HG03457 (cell line): Measurements from ENCODE around the gene DIP2C.
"Not testable (repeated sequence)": the region's sequence is repeated elsewhere in the genome, so short reads cannot be mapped to it uniquely, and the experiment has no call there.

Experiments
- ATAC-seq: cut with Tn5 transposase; IDR thresholded peaks from one replicate; pipeline ENCODE4 v1.9.1; 2021; ENCODE audit warnings: moderate number of reproducible peaks; ENCODE audit not compliant: unreplicated experiment

Gene DIP2C

GRCh38 chr10:700183-700582 is 10.7 kb upstream of the DIP2C start:
- not testable (repeated sequence) for ATAC-seq

DNA sequence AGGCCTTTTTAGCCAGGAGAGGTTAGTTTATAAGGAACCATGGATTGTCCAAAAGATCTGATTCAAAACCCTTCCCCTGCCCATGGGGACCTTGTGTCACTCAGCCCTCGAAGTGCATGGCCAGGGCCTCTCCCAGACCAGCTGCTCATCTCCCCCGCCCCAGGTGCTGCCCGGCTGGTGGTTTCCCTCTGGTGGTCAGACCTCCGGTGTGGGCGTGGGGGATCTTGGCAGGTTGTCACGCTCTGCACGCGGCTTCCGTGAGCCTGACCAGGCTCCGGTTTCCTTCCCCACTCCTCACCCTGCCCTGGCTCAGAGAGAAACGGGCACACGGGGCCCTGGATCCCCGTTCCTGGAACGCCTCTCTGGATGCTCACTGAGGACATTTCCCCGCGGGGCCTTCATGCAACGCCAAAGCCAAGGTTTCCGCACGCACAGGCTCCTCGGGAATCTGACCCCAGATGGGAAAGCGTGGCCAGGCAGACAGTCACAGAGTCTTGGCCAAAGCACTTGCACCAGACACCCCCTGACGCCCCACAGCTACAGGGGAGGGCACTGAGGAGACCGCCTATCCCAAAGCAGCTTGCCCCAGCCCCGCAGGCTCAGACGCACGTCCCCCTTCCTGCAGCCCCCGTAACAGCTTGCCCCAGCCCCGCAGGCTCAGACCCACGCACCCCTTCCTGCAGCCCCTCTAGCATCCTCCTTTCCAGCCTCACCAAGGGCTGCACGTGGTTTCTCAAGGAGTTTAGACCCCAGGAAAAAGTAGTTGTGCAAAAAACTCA is 7.8 kb upstream of the DIP2C start:
- no peak for ATAC-seq

GRCh38 chr10:695396-695795 is 5.9 kb upstream of the DIP2C start:
- no peak for ATAC-seq

- ATAC-seq: no peak
Measured at GRCh38 chr10:693506-693905, 4.0 kb upstream of the DIP2C start.

- ATAC-seq: no peak
Measured at GRCh38 chr10:692682-693351, 3.3 kb upstream of the DIP2C start.

- ATAC-seq: no peak
Measured at GRCh38 chr10:691216-691615, 1.7 kb upstream of the DIP2C start.

- ATAC-seq: no peak
Measured at GRCh38 chr10:690372-691161, 1.1 kb upstream of the DIP2C start.

GRCh38 chr10:689121-689451 is 382 bp downstream of the DIP2C start:
- ATAC-seq: no peak

GRCh38 chr10:688312-689120 is 952 bp downstream of the DIP2C start:
- no peak for ATAC-seq

- no peak for ATAC-seq
Measured at GRCh38 chr10:687583-688311, 1.7 kb downstream of the DIP2C start.

DNA sequence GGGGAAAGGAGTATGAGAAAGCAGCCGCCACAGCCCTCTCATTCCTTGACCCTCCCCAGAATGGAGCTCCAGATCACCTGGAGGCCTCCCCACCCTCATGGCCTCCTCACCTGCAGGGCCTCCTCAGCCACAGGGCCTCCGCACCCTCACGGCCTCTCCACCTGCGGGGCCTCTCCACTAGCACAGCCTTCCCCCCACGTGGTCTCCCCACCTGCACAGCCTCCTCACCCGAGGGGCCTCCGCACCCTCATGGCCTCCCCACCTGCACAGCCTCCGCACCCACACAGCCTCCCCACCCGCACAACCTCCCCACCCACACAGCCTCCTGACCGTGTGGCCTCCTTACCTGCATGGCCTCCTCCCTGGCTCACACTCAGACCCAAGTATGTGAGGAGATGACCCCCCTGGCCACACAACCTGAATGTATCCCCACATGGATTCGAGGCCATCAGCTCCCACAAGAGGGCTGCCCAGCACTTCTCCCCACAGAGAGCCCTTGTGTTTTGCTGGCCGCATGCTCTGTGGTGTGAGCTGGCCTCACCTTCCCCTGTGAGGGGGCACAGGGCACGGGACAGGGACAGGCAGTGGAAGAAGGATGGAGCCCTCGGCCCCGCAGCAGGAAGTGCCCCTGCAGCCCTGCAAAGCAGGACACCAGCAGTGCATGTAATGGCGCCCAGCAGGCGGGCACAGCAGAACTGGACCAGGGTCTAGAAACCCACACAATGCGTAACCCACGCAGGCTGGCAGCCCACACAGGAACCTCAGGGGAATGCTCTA is 3.1 kb downstream of the DIP2C start:
- no peak for ATAC-seq

GRCh38 chr10:685613-686012 is 3.9 kb downstream of the DIP2C start:
- no peak for ATAC-seq

DNA sequence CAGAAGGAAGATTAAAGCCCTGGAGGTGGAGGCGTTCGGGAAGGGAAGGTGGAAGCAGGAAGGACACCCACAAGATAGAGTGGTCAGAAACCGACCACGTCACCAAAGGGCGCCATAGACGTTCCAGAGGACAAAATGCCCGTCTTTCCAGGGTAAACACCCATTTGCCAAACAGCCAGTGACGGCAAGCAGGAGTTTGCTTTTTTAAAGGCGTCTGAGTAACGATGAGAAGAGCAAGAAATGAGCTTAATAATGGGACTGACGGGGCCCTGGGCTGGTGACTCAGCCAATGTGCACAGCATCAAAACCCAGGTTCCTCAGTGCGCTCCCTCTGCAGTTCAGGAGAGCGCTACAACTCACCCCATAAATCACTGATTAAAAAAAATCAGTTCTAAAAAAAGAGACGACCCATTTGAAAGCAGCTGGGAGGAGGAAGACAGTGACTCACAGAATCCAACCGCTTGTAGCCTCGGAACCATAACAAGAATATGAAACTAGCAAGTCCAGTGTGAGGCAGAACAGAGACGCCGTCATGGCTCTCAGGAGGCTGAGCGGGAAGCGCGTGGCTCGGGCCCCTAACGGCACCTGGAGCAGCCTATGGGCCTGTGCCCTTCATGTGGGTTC is 5.9 kb downstream of the DIP2C start:
- no peak for ATAC-seq

DNA sequence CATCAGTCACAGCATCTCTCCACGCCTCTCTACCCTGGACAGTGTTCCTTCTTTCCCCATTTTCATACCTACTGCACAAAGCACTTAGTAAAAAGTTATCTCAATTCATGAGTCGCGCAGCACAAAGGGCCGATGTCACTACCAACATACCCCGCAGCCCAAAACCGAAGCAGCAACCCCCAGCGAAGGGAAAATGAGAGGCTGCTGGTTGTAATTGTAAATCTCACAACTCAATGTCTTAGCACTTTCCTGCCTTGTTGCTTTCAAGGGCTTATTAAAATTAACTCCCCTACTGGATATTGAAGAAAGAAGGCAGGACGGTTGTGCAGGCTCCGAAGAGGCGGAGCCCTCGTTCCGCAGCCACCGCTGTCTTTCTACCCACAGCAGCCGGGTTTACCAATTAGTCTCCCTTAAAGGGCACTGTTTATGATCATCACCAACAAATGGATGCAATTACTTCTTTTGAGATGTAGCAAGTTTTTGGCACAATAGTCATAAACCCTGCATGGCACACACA is 6.5 kb downstream of the DIP2C start:
- no peak for ATAC-seq

- ATAC-seq: no peak
Measured at GRCh38 chr10:681670-682318, 7.7 kb downstream of the DIP2C start.

DNA sequence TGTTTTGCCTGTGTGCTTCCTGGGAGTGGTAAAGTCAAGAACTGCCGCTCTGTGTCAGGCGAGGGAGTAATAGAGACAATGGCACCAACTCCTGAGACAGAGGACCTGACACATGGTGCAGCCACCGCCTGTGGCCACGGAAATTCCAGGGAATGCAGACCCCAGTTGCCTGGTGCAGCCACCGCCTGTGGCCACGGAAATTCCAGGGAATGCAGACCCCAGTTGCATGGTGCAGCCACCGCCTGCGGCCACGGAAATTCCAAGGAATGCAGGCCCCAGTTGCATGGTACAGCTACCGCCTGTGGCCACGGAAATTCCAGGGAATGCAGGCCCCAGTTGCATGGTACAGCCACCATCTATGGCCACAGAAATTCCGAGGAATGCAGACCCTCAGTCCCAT is 8.7 kb downstream of the DIP2C start:
- no peak for ATAC-seq

DNA sequence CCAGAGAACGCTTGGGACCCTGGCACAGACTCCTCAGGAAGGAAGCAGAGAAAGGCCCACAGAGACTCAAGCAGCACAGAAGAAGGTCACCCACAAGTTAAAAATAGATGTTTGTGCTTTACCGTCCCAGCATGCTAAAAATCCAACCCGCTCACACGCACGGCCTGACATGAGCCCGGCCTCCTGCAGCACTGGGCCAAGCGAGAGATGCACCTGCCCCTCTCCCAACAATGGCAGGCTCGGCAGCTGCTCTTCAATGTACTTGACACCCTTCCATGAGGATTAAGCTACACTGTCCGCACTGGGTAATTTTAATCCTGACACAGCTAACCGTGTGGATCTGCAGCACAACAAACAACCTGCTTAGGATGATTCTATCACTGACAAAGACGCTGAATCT is 9.3 kb downstream of the DIP2C start:
- ATAC-seq: no peak

DNA sequence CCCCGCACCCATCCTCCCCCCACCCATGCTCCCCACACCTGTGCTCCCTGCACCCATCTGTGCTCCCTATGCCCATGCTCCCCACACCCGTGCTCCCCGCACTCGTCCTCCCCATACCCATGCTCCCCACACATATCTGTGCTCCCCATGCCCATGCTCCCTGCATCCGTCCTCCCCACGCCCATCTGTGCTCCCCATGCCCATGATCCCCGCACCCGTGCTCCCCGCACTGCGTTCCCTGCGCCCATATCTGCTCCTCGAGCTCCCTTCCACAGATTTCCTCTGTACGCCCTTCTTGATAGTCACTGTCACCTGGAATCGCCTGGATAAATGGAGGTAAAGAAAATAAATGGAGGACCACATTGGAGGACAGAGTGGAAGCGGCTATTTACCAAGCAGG is 9.9 kb downstream of the DIP2C start:
- no peak for ATAC-seq

DNA sequence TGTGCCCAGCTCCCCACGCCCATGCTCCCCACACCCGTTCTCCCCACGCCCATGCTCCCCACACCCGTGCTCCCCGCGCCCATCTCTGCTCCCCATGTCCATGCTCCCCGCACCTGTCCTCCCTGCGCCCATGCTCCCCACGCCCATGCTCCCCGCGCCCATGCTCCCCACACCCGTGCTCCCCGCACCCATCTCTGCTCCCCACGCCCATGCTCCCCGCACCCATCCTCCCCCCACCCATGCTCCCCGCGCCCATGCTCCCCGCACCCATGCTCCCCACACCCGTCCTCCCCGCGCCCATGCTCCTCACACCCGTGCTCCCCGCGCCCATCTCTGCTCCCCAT is 10.8 kb downstream of the DIP2C start:
- not testable (repeated sequence) for ATAC-seq
